NCI-H226 (cell line): Measurements from ENCODE around the gene LPA.
A peak's percentile ranks its signal among the peaks of the same experiment; 100 is the strongest.
"Not testable (repeated sequence)": the region's sequence is repeated elsewhere in the genome, so short reads cannot be mapped to it uniquely, and the experiment has no call there.

Experiments used
- DNase-seq: peaks from one replicate; pipeline ENCODE4 v3.0.0-alpha.2; 2015

The LPA gene

GRCh38 chr6:160662842-160663241 lies 1.2 kb downstream of the LPA start:
- no peak for DNase-seq

GRCh38 chr6:160662429-160662828 lies 1.6 kb downstream of the LPA start:
- DNase-seq: no peak

- no peak for DNase-seq
Measured at GRCh38 chr6:160661216-160661615, 2.9 kb downstream of the LPA start.

- DNase-seq: no peak
Measured at GRCh38 chr6:160659562-160659961, 4.5 kb downstream of the LPA start.

- no peak for DNase-seq
Measured at GRCh38 chr6:160634706-160635105, 29.4 kb downstream of the LPA start.

- DNase-seq: no peak
Measured at GRCh38 chr6:160595838-160596832, 67.9 kb downstream of the LPA start.

GRCh38 chr6:160595297-160595696 lies 68.8 kb downstream of the LPA start:
- DNase-seq: not testable (repeated sequence)

GRCh38 chr6:160586374-160586773 lies 77.7 kb downstream of the LPA start:
- DNase-seq: no peak

GRCh38 chr6:160583794-160584193 lies 80.3 kb downstream of the LPA start:
- no peak for DNase-seq

- no peak for DNase-seq
Measured at GRCh38 chr6:160581406-160581805, 82.7 kb downstream of the LPA start.

- not testable (repeated sequence) for DNase-seq
Measured at GRCh38 chr6:160578515-160578914, 85.6 kb downstream of the LPA start.

GRCh38 chr6:160573943-160574342 lies 90.1 kb downstream of the LPA start:
- no peak for DNase-seq

- DNase-seq: not testable (repeated sequence)
Measured at GRCh38 chr6:160571201-160571600, 92.9 kb downstream of the LPA start.

GRCh38 chr6:160544802-160545201 lies 119.3 kb downstream of the LPA start:
- no peak for DNase-seq

GRCh38 chr6:160535270-160535669 lies 128.8 kb downstream of the LPA start:
- DNase-seq: no peak

- DNase-seq: no peak
Measured at GRCh38 chr6:160534050-160534696, 129.9 kb downstream of the LPA start.

- no peak for DNase-seq
Measured at GRCh38 chr6:160532315-160532714, 131.8 kb downstream of the LPA start.

GRCh38 chr6:160531826-160532225 lies 132.2 kb downstream of the LPA start:
- DNase-seq: no peak

- DNase-seq: not testable (repeated sequence)
Measured at GRCh38 chr6:160529524-160529923, 134.6 kb downstream of the LPA start.

GRCh38 chr6:160523223-160523622 lies 140.9 kb downstream of the LPA start:
- DNase-seq: no peak

- no peak for DNase-seq
Measured at GRCh38 chr6:160520043-160520904, 143.8 kb downstream of the LPA start.

- DNase-seq: peak; percentile 16
Measured at GRCh38 chr6:160519603-160520042, 144.5 kb downstream of the LPA start.

GRCh38 chr6:160519133-160519532 lies 144.9 kb downstream of the LPA start:
- no peak for DNase-seq
